Transverse colon (tissue), 4 donors: ENCODE measurements around the gene GDF7.

ENCODE experiments used
- POLR2A ChIP-seq: fragments of 450-650 bp; IDR thresholded peaks from one replicate; pipeline ENCODE4 v1.6.1; 2016; ENCODE audit warnings: antibody characterized with exemption, mild to moderate bottlenecking, moderate library complexity
- POLR2AphosphoS5 ChIP-seq, 3 donors: sonication (generic); formaldehyde crosslinking; IDR thresholded peaks; one replicate each; pipeline ENCODE4 v1.6.1; 2016; ENCODE audit warnings: antibody characterized with exemption in 3 of 3
- TF ChIP-seq, protein P1 (sequence below), 5 experiments: fragments of 200-600 bp in 3 of 5; fragments of 450-650 bp in 2 of 5; sonication (generic) in 3 of 5; IDR thresholded peaks; 1 replicate in 2 of 5; 2 replicates in 3 of 5; pipeline ENCODE4 v1.5.1; 2016 to 2017; ENCODE audit warnings: antibody characterized with exemption in 5 of 5, inconsistent platforms in 3 of 5, mild to moderate bottlenecking in 2 of 5, moderate library complexity in 1 of 5

DNA sequence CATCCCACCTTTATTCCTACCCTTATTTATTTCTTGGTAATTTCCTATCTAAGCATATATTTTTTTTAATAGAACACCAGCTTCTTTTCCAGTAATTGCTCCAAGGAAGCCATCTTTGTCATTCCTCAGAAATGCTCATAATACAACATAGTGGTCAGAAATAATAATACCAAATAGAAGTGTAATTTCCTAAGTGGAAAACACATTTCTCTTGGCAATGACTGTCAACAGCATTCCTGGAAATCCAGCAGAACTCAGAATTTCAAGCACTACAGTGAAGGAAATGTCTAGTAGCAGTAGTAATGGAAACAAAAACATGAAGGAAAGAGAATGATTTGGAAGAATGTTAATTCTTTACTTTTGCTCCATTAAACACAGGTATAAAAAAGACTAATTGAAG is 56.6 kb downstream of the GDF7 start:
- TF ChIP-seq POLR2AphosphoS5 (IDR thresholded peaks at IDR 0.05) = no peak
- TF ChIP-seq, protein P1, sequence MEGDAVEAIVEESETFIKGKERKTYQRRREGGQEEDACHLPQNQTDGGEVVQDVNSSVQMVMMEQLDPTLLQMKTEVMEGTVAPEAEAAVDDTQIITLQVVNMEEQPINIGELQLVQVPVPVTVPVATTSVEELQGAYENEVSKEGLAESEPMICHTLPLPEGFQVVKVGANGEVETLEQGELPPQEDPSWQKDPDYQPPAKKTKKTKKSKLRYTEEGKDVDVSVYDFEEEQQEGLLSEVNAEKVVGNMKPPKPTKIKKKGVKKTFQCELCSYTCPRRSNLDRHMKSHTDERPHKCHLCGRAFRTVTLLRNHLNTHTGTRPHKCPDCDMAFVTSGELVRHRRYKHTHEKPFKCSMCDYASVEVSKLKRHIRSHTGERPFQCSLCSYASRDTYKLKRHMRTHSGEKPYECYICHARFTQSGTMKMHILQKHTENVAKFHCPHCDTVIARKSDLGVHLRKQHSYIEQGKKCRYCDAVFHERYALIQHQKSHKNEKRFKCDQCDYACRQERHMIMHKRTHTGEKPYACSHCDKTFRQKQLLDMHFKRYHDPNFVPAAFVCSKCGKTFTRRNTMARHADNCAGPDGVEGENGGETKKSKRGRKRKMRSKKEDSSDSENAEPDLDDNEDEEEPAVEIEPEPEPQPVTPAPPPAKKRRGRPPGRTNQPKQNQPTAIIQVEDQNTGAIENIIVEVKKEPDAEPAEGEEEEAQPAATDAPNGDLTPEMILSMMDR (IDR thresholded peaks at IDR 0.05) = no peak
- TF ChIP-seq POLR2A = no peak
